ENCODE measurements around the gene VIL1. TPM values are rescaled to one million over a fixed set of nuclear protein-coding genes. Genes with fewer than 3 reads are reported as not detected.

The VIL1 gene
- total RNA-seq, 2 donors from 2014 or later: 15.3 to 15.8 TPM

DNA sequence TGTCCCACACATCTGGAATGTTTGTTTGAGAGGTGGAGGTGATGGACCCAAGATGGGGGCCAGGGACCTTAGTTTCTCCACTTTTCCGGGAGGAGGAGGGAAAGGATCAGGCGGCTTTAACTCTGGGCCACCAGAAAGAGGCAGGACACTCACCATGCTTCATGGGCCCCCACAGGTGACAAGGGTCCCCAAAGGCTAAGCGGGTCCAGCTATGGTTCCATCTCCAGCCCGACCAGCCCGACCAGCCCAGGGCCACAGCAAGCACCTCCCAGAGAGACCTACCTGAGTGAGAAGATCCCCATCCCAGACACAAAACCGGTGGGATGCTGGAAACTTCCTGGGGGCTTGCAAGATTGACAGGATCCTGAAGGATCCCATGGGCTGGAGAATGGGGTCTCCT lies 36.1 kb upstream of the VIL1 start:
- H3K27ac ChIP-seq: peak overlapping the region in 1 of 4 donors; percentile 65
- 89% methylated on average over 2 to 6 of the region's 6 CpGs for WGBS, 2 donors
- no peaks in the 10 kb centered on the region for H3K9me3 ChIP-seq
- no peaks in the 10 kb centered on the region for H3K36me3 ChIP-seq (replicated peaks in 1 of 2; ENCODE audit: insufficient read depth in 1 of 2, low read depth in 2 of 2)
- H3K4me3 ChIP-seq: no peak overlapping the region
- H3K27me3 ChIP-seq: no peaks in the 10 kb centered on the region
- H3K4me1 ChIP-seq: peaks cover 12% of the 10 kb centered on the region
- TF ChIP-seq, protein P1, sequence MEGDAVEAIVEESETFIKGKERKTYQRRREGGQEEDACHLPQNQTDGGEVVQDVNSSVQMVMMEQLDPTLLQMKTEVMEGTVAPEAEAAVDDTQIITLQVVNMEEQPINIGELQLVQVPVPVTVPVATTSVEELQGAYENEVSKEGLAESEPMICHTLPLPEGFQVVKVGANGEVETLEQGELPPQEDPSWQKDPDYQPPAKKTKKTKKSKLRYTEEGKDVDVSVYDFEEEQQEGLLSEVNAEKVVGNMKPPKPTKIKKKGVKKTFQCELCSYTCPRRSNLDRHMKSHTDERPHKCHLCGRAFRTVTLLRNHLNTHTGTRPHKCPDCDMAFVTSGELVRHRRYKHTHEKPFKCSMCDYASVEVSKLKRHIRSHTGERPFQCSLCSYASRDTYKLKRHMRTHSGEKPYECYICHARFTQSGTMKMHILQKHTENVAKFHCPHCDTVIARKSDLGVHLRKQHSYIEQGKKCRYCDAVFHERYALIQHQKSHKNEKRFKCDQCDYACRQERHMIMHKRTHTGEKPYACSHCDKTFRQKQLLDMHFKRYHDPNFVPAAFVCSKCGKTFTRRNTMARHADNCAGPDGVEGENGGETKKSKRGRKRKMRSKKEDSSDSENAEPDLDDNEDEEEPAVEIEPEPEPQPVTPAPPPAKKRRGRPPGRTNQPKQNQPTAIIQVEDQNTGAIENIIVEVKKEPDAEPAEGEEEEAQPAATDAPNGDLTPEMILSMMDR (IDR thresholded peaks at IDR 0.05): no peak
- no peak for TF ChIP-seq POLR2A (IDR thresholded peaks at IDR 0.05)
- intact Hi-C loops (cut with DNase I): no loop called here
- no peak for ATAC-seq
- no peak for DNase-seq

DNA sequence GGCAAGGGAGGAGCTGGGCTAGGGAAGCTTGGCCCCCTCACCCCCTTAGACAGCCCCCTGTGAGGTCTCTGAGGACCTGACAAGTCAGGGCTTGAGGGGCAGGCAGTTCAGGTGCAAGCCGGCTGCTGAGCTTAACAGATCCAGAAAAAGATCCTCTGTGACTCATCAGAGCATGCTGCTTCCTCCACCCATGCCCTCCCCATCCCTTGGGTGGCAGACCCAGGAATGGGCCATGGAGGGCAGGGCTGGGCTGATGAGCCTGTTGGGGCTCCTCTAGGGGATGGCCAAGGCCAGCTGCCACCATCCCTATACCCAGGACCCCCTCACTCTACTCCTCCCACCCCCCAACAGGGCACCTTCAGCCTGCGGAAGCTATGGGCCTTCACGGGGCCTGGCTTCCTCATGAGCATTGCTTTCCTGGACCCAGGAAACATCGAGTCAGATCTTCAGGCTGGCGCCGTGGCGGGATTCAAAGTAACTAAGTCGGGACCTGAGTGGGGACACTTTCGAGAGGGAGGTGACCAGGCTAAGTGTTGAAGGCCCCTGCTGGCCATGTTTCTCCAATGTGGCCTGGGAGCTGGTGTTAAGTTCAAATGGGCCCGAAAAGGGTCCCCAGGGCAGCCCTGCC lies 34.9 kb upstream of the VIL1 start:
- Histone ChIP-seq H3K4me1 (peaks cover 14% of the 10 kb centered on the region), H3K36me3 (replicated peaks in 1 of 2; ENCODE audit: insufficient read depth in 1 of 2, low read depth in 2 of 2) (no peaks in the 10 kb centered on the region), H3K27me3 (no peaks in the 10 kb centered on the region), H3K4me3 (no peak overlapping the region), H3K27ac (peak overlapping the region in 1 of 4 donors; percentile 65), H3K9me3 (no peaks in the 10 kb centered on the region)
- DNase-seq (peak in 1 of 4 donors; percentile 28), ATAC-seq (no peak)
- 80 to 88% methylated on average over 9 to 10 of the region's 10 CpGs for WGBS, 2 donors
- intact Hi-C loops (cut with DNase I): no loop called here
- TF ChIP-seq POLR2A (IDR thresholded peaks at IDR 0.05): peak in 1 of 3 donors; percentile 23
- TF ChIP-seq, protein P1 (IDR thresholded peaks at IDR 0.05): no peak

DNA sequence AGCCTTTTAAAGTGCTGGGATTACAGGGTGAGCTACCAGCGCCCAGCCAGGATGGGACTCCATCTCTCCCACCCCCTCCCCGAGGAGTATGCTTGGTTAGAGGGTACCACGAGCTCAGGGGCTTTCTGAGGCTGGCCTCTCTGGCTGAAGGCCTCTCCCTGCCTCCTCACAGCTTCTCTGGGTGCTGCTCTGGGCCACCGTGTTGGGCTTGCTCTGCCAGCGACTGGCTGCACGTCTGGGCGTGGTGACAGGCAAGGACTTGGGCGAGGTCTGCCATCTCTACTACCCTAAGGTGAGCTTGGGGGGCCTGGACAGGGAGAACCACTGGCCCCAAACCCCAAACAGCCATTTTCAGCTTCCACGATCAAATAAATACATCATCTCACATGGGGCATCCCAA lies 33.9 kb upstream of the VIL1 start:
- ATAC-seq (no peak), DNase-seq (no peak)
- Histone ChIP-seq H3K27me3 (no peaks in the 10 kb centered on the region), H3K4me3 (no peak overlapping the region), H3K4me1 (peaks cover 14% of the 10 kb centered on the region), H3K27ac (no peak overlapping the region), H3K36me3 (replicated peaks in 1 of 2; ENCODE audit: insufficient read depth in 1 of 2, low read depth in 2 of 2) (no peaks in the 10 kb centered on the region), H3K9me3 (no peaks in the 10 kb centered on the region)
- no peak for TF ChIP-seq POLR2A (IDR thresholded peaks at IDR 0.05)
- intact Hi-C loops (cut with DNase I): no loop called here
- 82 to 93% methylated on average over 3 to 9 of the region's 9 CpGs for WGBS, 2 donors

DNA sequence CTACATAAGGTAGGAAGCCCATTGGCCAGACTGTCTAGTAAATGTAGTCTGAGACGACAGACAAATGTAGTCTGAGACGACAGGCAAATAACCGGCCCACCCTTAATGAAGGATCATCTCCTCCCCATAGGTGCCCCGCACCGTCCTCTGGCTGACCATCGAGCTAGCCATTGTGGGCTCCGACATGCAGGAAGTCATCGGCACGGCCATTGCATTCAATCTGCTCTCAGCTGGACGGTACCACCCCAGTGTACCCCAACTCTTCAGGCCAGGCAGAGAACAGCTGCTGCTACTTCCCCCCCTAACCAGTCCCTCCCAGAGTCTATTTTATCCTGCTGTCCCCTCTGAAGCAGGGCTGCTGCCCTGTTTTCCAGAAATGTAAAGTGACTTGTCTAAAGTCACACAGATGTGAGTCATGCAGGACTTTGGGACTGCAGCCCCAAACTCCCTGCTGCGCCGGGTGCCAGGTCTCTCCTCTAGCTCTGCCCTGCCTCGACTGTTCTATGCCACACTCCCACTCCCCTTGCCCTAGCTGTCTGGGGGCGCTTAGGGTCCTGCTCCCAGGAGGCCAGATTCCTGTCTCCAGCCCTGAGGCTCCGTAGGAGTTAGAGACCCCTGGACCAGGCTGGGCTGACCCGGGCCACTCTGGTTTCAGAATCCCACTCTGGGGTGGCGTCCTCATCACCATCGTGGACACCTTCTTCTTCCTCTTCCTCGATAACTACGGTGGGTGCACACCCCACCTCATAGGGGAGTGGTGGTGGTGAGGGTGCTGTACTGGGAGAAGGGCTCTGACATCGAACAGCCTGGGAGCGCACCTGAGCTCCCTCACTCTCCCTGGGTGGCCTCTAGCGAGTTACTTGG lies 32.2 kb upstream of the VIL1 start:
- no peaks in the 10 kb centered on the region for H3K9me3 ChIP-seq
- H3K36me3 ChIP-seq (replicated peaks in 1 of 2; ENCODE audit: insufficient read depth in 1 of 2, low read depth in 2 of 2): no peaks in the 10 kb centered on the region
- H3K4me3 ChIP-seq: no peak overlapping the region
- H3K27ac ChIP-seq: peak overlapping the region; percentile 12 to 79 (median 60)
- TF ChIP-seq POLR2A (IDR thresholded peaks at IDR 0.05): no peak
- TF ChIP-seq, protein P1 (IDR thresholded peaks at IDR 0.05): no peak
- WGBS, 2 donors: 72% methylated on average over 21 to 23 of the region's 23 CpGs
- peaks cover 14% of the 10 kb centered on the region for H3K4me1 ChIP-seq
- no peak for ATAC-seq
- H3K27me3 ChIP-seq: no peaks in the 10 kb centered on the region
- DNase-seq: no peak
- intact Hi-C loops (cut with DNase I): no loop called here

DNA sequence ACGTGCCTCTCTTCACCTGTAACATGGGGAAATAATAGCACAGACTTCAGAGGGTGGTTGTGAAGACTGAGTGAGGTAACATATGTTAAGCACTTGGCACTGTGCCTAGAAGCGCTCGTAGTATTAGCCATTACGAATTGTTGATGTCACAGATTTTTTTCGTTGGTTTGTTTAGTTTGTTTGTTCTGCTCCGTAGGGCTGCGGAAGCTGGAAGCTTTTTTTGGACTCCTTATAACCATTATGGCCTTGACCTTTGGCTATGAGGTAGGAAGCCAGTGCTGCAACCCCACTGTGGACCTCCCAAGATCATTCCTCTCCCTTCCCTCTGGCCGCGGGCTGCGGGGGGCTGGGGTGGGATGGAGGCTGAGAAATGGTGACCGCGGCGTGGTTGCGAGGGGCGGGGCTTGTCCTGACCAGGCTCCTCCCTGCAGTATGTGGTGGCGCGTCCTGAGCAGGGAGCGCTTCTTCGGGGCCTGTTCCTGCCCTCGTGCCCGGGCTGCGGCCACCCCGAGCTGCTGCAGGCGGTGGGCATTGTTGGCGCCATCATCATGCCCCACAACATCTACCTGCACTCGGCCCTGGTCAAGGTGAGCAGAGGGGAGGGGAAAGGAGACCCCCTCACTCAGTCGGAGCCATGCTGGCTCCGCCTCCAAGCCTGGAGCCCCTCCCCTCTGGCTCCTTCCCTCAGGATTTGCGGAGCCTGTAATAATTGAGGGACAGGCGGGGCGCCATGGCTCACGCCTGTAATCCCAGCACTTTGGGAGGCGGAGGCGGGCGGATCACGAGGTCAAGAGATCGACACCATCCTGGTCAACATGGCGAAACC lies 31.3 kb upstream of the VIL1 start:
- Histone ChIP-seq H3K27ac (peak overlapping the region; percentile 12 to 79 (median 60)), H3K27me3 (no peaks in the 10 kb centered on the region), H3K4me3 (no peak overlapping the region), H3K9me3 (no peaks in the 10 kb centered on the region), H3K36me3 (replicated peaks in 1 of 2; ENCODE audit: insufficient read depth in 1 of 2, low read depth in 2 of 2) (no peaks in the 10 kb centered on the region), H3K4me1 (peaks cover 14% of the 10 kb centered on the region)
- WGBS, 2 donors: 20 to 34% methylated on average over 15 to 36 of the region's 38 CpGs
- intact Hi-C loops (cut with DNase I): no loop called here
- peak in 2 of 3 donors; percentile 29 to 42 for TF ChIP-seq POLR2A (IDR thresholded peaks at IDR 0.05)
- TF ChIP-seq, protein P1 (IDR thresholded peaks at IDR 0.05): no peak
- peak; percentile 88 for ATAC-seq
- DNase-seq: peak; percentile 69 to 83 (median 73)
